ENCODE measurements around the gene MYH10.

The MYH10 gene

DNA sequence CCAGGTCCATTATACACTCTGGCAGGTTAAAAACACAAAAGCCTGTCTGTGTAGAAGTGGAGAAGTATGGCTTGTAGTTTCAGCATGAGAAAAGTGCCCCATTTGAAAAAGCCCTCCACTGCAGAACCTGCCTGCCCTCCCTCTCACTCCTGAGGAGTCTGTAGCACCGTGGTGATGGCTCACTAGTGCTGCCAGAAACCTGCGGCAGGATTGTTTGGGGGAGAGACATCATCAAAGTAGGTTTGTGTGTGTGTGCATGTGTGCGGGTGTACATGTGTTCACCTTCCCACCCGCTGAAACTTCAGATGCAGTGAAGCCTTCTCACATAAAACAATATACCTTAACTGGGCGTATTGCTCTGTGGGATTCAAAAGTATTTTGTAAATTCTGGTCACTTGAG, 168.0 kb downstream of the MYH10 start:
- Histone ChIP-seq H4K8ac (ENCODE audit: low read depth, low read length) (no peak overlapping the region), H4K91ac (ENCODE audit: low read depth, low read length, poor library complexity) (no peak overlapping the region), H2AK5ac (ENCODE audit: low read depth, low read length) (no peak overlapping the region), H3K18ac (ENCODE audit: low read length) (no peak overlapping the region), H2BK15ac (ENCODE audit: low read length) (no peak overlapping the region), H2AFZ (ENCODE audit: low read length) (no peak overlapping the region), H3K27me3 (ENCODE audit: control insufficient read depth in 3 of 3, insufficient read depth in 3 of 3, low read depth in 1 of 3, low read length in 3 of 3) (no peaks in the 10 kb centered on the region), H3K14ac (ENCODE audit: low read length) (no peak overlapping the region), H3K79me1 (ENCODE audit: low read depth, low read length) (no peaks in the 10 kb centered on the region), H3K4ac (ENCODE audit: low read length) (no peak overlapping the region), H3K23ac (ENCODE audit: low read depth, low read length, poor library complexity) (no peak overlapping the region), H3K36me3 (replicated peaks in 1 of 2; ENCODE audit: control insufficient read depth in 2 of 2, insufficient read depth in 2 of 2, low read length in 2 of 2) (peaks cover 20 to 91% of the 10 kb centered on the region in 2 donors), H3K9me3 (replicated peaks in 1 of 2; ENCODE audit: control insufficient read depth in 2 of 2, insufficient read depth in 1 of 2, low read depth in 1 of 2, low read length in 2 of 2) (no peaks in the 10 kb centered on the region), H3K9ac (ENCODE audit: low read depth, low read length, poor library complexity) (no peak overlapping the region), H3K4me2 (ENCODE audit: insufficient read depth, low read length, poor library complexity, severe bottlenecking) (no peak overlapping the region), H2BK5ac (ENCODE audit: low read length) (no peak overlapping the region), H3K4me1 (ENCODE audit: control insufficient read depth in 2 of 2, insufficient read depth in 1 of 2, low read depth in 1 of 2, low read length in 2 of 2) (no peaks in the 10 kb centered on the region), H3K27ac (replicated peaks; ENCODE audit: low read length) (no peak overlapping the region), H3K4me3 (ENCODE audit: low read length in 2 of 2) (no peak overlapping the region), H2BK12ac (ENCODE audit: low read length) (no peak overlapping the region), H2BK120ac (ENCODE audit: low read depth, low read length) (no peak overlapping the region)
- WGBS, 2 donors (ENCODE audit: extremely low coverage in 2 of 2, insufficient read length in 2 of 2, insufficient replicate concordance in 1 of 2) = no CpG with 5 or more reads among the region's 5 CpGs
- no peak for DNase-seq (ENCODE audit: low spot score)

DNA sequence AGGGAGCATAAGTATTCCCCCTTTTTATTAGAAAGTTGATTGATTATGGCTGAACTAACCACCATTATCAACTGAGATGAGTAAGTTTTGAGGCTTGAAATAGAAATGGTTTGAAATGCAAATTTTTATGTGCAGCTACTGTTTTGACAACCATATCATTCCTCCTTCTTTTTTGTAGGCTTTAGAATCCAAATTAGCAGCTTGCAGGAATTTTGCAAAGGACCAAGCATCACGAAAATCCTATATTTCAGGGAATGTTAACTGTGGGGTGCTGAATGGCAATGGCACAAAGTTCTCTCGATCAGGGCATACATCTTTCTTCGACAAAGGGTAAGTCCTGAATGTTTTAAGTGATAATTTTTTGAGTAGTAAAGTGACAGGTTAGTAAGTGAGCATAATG, 170.7 kb downstream of the MYH10 start:
- no peak overlapping the region for H3K23ac ChIP-seq (ENCODE audit: low read depth, low read length, poor library complexity)
- H3K4ac ChIP-seq (ENCODE audit: low read length) = no peak overlapping the region
- no peaks in the 10 kb centered on the region for H3K79me1 ChIP-seq (ENCODE audit: low read depth, low read length)
- no peak overlapping the region for H4K8ac ChIP-seq (ENCODE audit: low read depth, low read length)
- no peaks in the 10 kb centered on the region for H3K27me3 ChIP-seq (ENCODE audit: control insufficient read depth in 3 of 3, insufficient read depth in 3 of 3, low read depth in 1 of 3, low read length in 3 of 3)
- H3K36me3 ChIP-seq (replicated peaks in 1 of 2; ENCODE audit: control insufficient read depth in 2 of 2, insufficient read depth in 2 of 2, low read length in 2 of 2) = peaks cover 27 to 97% of the 10 kb centered on the region in 2 donors
- H3K18ac ChIP-seq (ENCODE audit: low read length) = no peak overlapping the region
- H2BK15ac ChIP-seq (ENCODE audit: low read length) = no peak overlapping the region
- H2AK5ac ChIP-seq (ENCODE audit: low read depth, low read length) = no peak overlapping the region
- no peak overlapping the region for H3K27ac ChIP-seq (replicated peaks; ENCODE audit: low read length)
- no CpG with 5 or more reads among the region's 3 CpGs for WGBS, 2 donors (ENCODE audit: extremely low coverage in 2 of 2, insufficient read length in 2 of 2, insufficient replicate concordance in 1 of 2)
- H4K91ac ChIP-seq (ENCODE audit: low read depth, low read length, poor library complexity) = no peak overlapping the region
- H3K4me2 ChIP-seq (ENCODE audit: insufficient read depth, low read length, poor library complexity, severe bottlenecking) = no peak overlapping the region
- no peak overlapping the region for H3K14ac ChIP-seq (ENCODE audit: low read length)
- no peak overlapping the region for H2BK12ac ChIP-seq (ENCODE audit: low read length)
- H3K4me3 ChIP-seq (ENCODE audit: low read length in 2 of 2) = no peak overlapping the region
- H2BK120ac ChIP-seq (ENCODE audit: low read depth, low read length) = no peak overlapping the region
- H3K4me1 ChIP-seq (ENCODE audit: control insufficient read depth in 2 of 2, insufficient read depth in 1 of 2, low read depth in 1 of 2, low read length in 2 of 2) = no peaks in the 10 kb centered on the region
- no peak overlapping the region for H3K9ac ChIP-seq (ENCODE audit: low read depth, low read length, poor library complexity)
- H2BK5ac ChIP-seq (ENCODE audit: low read length) = no peak overlapping the region
- H2AFZ ChIP-seq (ENCODE audit: low read length) = no peak overlapping the region
- H3K9me3 ChIP-seq (replicated peaks in 1 of 2; ENCODE audit: control insufficient read depth in 2 of 2, insufficient read depth in 1 of 2, low read depth in 1 of 2, low read length in 2 of 2) = no peaks in the 10 kb centered on the region
- DNase-seq (ENCODE audit: low spot score) = no peak

DNA sequence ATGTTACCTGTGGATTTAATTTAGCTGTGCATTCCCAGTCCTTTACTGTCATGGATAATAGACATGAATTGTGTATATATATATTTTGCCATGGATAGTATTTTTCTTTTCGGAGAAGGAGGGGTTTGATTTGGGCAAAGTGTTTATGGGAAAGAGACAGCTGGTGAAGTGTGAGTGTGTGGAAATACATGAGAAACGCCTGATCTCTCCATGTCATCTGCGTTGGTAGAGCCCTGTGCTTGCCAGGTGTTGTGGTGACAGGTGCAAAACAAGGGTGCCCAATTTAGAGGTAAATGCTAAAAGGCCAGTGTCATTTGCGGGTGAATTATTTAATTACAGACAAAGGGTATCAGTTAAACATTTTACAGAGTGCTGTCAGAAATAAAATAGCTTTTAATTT, 171.4 kb downstream of the MYH10 start:
- H3K36me3 ChIP-seq (replicated peaks in 1 of 2; ENCODE audit: control insufficient read depth in 2 of 2, insufficient read depth in 2 of 2, low read length in 2 of 2) = peaks cover 27 to 97% of the 10 kb centered on the region in 2 donors
- no peak overlapping the region for H2BK12ac ChIP-seq (ENCODE audit: low read length)

DNA sequence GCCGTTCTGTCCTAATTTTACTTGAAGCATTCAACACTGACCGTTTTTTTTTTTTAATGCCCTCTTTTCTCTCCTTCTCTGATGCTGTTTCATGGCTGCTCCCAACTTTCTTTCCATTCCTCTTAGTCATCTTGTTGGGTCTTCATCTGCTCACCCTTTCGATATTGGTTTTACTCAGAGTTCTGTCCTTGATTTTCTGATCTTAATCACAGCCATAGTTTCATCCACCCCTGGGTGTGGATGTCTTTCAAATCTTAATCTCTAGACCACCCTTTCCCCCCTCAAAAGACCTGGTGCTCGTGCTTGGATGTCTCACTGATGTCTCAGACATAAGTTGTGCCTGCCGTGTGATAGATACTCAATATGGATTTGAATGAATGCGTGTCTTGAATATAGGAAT, 172.4 kb downstream of the MYH10 start:
- Histone ChIP-seq H3K27me3 (ENCODE audit: control insufficient read depth in 3 of 3, insufficient read depth in 3 of 3, low read depth in 1 of 3, low read length in 3 of 3) (no peaks in the 10 kb centered on the region), H3K27ac (replicated peaks; ENCODE audit: low read length) (no peak overlapping the region), H2AFZ (ENCODE audit: low read length) (no peak overlapping the region), H2BK15ac (ENCODE audit: low read length) (no peak overlapping the region), H4K91ac (ENCODE audit: low read depth, low read length, poor library complexity) (no peak overlapping the region), H2BK5ac (ENCODE audit: low read length) (no peak overlapping the region), H2BK12ac (ENCODE audit: low read length) (no peak overlapping the region), H3K14ac (ENCODE audit: low read length) (no peak overlapping the region), H3K4me3 (ENCODE audit: low read length in 2 of 2) (no peak overlapping the region), H2AK5ac (ENCODE audit: low read depth, low read length) (no peak overlapping the region), H3K9ac (ENCODE audit: low read depth, low read length, poor library complexity) (no peak overlapping the region), H3K4ac (ENCODE audit: low read length) (no peak overlapping the region), H3K23ac (ENCODE audit: low read depth, low read length, poor library complexity) (no peak overlapping the region), H3K79me1 (ENCODE audit: low read depth, low read length) (no peaks in the 10 kb centered on the region), H3K4me2 (ENCODE audit: insufficient read depth, low read length, poor library complexity, severe bottlenecking) (no peak overlapping the region), H3K9me3 (replicated peaks in 1 of 2; ENCODE audit: control insufficient read depth in 2 of 2, insufficient read depth in 1 of 2, low read depth in 1 of 2, low read length in 2 of 2) (no peaks in the 10 kb centered on the region), H4K8ac (ENCODE audit: low read depth, low read length) (no peak overlapping the region), H3K18ac (ENCODE audit: low read length) (no peak overlapping the region), H3K4me1 (ENCODE audit: control insufficient read depth in 2 of 2, insufficient read depth in 1 of 2, low read depth in 1 of 2, low read length in 2 of 2) (no peaks in the 10 kb centered on the region), H2BK120ac (ENCODE audit: low read depth, low read length) (no peak overlapping the region), H3K36me3 (replicated peaks in 1 of 2; ENCODE audit: control insufficient read depth in 2 of 2, insufficient read depth in 2 of 2, low read length in 2 of 2) (peaks cover 27 to 97% of the 10 kb centered on the region in 2 donors)
- no CpG with 5 or more reads among the region's 6 CpGs for WGBS, 2 donors (ENCODE audit: extremely low coverage in 2 of 2, insufficient read length in 2 of 2, insufficient replicate concordance in 1 of 2)
- DNase-seq (ENCODE audit: low spot score) = no peak

More for the DNA sequence above, 171.4 kb downstream of the MYH10 start:
- Histone ChIP-seq H3K4me2 (ENCODE audit: insufficient read depth, low read length, poor library complexity, severe bottlenecking) (no peak overlapping the region), H3K4me1 (ENCODE audit: control insufficient read depth in 2 of 2, insufficient read depth in 1 of 2, low read depth in 1 of 2, low read length in 2 of 2) (no peaks in the 10 kb centered on the region), H2BK120ac (ENCODE audit: low read depth, low read length) (no peak overlapping the region), H3K9ac (ENCODE audit: low read depth, low read length, poor library complexity) (no peak overlapping the region), H3K18ac (ENCODE audit: low read length) (no peak overlapping the region), H2BK5ac (ENCODE audit: low read length) (no peak overlapping the region), H3K9me3 (replicated peaks in 1 of 2; ENCODE audit: control insufficient read depth in 2 of 2, insufficient read depth in 1 of 2, low read depth in 1 of 2, low read length in 2 of 2) (no peaks in the 10 kb centered on the region), H3K79me1 (ENCODE audit: low read depth, low read length) (no peaks in the 10 kb centered on the region), H4K91ac (ENCODE audit: low read depth, low read length, poor library complexity) (no peak overlapping the region), H2AK5ac (ENCODE audit: low read depth, low read length) (no peak overlapping the region), H3K27me3 (ENCODE audit: control insufficient read depth in 3 of 3, insufficient read depth in 3 of 3, low read depth in 1 of 3, low read length in 3 of 3) (no peaks in the 10 kb centered on the region), H2BK15ac (ENCODE audit: low read length) (no peak overlapping the region), H3K4ac (ENCODE audit: low read length) (no peak overlapping the region), H3K27ac (replicated peaks; ENCODE audit: low read length) (no peak overlapping the region), H3K23ac (ENCODE audit: low read depth, low read length, poor library complexity) (no peak overlapping the region), H2AFZ (ENCODE audit: low read length) (no peak overlapping the region), H3K14ac (ENCODE audit: low read length) (no peak overlapping the region), H4K8ac (ENCODE audit: low read depth, low read length) (no peak overlapping the region), H3K4me3 (ENCODE audit: low read length in 2 of 2) (no peak overlapping the region)
- DNase-seq (ENCODE audit: low spot score) = no peak
- no CpG with 5 or more reads among the region's 4 CpGs for WGBS, 2 donors (ENCODE audit: extremely low coverage in 2 of 2, insufficient read length in 2 of 2, insufficient replicate concordance in 1 of 2)
